ENCODE measurements around the gene RPTOR. TPM values are rescaled to one million over a fixed set of nuclear protein-coding genes. Genes with fewer than 3 reads are reported as not detected.

Gene RPTOR
- total and polyA plus RNA-seq, 12 donors = 7.9 to 30.3 (median 25.6) TPM

DNA sequence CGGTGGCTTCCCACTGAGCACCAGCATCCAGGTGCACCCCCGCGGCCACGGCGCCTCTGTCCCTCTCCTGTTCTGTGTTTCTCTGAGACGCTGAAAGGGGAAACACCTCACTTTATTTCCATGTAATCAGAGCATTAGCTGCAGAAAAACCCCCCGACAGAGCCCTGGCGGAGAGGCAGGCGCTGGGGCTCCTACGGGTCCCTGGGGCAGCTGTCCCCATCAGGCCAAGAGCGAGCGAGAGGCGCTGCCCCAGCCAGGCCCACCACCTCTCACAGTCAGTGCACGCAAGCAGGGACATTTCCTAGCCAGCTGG lies 419.9 kb downstream of the RPTOR start:
- WGBS, 2 donors = 91 to 94% methylated on average over 14 of the region's 14 CpGs
- no peak overlapping the region for H3K27ac ChIP-seq
- H3K36me3 ChIP-seq = peaks cover 0 to 30% (median 6%) of the 10 kb centered on the region in 9 donors
- no peaks in the 10 kb centered on the region for H3K9me3 ChIP-seq
- H3K4me1 ChIP-seq = peaks cover 7 to 29% (median 24%) of the 10 kb centered on the region in 9 donors
- intact Hi-C loops (cut with DNase I) = loop anchor here in 1 of 10 donors (5.0 kb wide), 1 partner anchor 527 kb away; no protein-coding TSS in a partner anchor
- DNase-seq (no peak), ATAC-seq (no peak)
- TF ChIP-seq, protein P1, sequence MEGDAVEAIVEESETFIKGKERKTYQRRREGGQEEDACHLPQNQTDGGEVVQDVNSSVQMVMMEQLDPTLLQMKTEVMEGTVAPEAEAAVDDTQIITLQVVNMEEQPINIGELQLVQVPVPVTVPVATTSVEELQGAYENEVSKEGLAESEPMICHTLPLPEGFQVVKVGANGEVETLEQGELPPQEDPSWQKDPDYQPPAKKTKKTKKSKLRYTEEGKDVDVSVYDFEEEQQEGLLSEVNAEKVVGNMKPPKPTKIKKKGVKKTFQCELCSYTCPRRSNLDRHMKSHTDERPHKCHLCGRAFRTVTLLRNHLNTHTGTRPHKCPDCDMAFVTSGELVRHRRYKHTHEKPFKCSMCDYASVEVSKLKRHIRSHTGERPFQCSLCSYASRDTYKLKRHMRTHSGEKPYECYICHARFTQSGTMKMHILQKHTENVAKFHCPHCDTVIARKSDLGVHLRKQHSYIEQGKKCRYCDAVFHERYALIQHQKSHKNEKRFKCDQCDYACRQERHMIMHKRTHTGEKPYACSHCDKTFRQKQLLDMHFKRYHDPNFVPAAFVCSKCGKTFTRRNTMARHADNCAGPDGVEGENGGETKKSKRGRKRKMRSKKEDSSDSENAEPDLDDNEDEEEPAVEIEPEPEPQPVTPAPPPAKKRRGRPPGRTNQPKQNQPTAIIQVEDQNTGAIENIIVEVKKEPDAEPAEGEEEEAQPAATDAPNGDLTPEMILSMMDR (IDR thresholded peaks at IDR 0.05) = no peak
- no peak overlapping the region for H3K4me3 ChIP-seq
- H3K27me3 ChIP-seq = no peaks in the 10 kb centered on the region

DNA sequence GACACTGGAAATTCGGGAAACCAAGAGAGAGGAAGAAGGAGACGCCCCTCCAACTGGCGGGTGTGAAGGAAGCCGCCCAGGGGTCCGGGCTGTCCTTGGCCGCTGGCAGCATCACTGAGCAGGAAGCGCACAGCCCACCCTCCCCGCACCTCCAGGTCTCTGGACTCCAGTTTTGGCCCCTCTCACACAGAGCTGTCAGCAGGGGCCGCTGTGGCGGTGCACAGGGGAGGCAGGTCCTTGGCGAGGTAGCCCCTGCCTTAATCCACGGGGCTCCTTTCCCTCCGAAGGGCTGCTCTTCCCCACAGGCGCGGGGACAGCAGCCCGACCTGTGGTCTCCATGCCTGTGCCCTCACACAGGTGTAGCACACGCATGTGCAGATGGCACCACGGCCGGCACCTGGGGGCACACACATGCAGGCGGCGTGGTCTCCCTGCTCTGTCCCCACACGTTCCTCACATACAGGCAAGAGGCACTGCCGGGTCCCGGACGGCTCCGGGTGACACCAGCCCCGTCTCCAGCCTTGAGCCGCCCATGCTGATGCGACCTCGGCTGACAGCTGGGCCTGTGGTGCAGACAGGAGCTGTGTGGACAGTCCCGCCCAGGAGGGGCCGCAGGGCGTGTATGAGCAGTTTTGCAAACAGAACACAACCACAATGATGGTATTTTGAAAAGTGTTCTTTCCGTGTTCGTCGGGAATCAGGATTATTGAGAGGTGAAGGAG lies 420.4 kb downstream of the RPTOR start:
- no peak overlapping the region for H3K27ac ChIP-seq
- DNase-seq (no peak), ATAC-seq (no peak)
- WGBS, 2 donors = 91 to 94% methylated on average over 36 of the region's 36 CpGs
- intact Hi-C loops (cut with DNase I) = loop anchor here in 2 of 10 donors (5.0 kb wide), 2 partner anchors 103 to 528 kb away; no protein-coding TSS in a partner anchor
- TF ChIP-seq, protein P1 (IDR thresholded peaks at IDR 0.05) = no peak
- peaks cover 8 to 29% (median 24%) of the 10 kb centered on the region in 9 donors for H3K4me1 ChIP-seq
- H3K4me3 ChIP-seq = no peak overlapping the region
- H3K9me3 ChIP-seq = no peaks in the 10 kb centered on the region
- H3K36me3 ChIP-seq = peaks cover 0 to 30% (median 6%) of the 10 kb centered on the region in 9 donors
- peaks cover 0 to 4% (median 0%) of the 10 kb centered on the region in 7 donors for H3K27me3 ChIP-seq

DNA sequence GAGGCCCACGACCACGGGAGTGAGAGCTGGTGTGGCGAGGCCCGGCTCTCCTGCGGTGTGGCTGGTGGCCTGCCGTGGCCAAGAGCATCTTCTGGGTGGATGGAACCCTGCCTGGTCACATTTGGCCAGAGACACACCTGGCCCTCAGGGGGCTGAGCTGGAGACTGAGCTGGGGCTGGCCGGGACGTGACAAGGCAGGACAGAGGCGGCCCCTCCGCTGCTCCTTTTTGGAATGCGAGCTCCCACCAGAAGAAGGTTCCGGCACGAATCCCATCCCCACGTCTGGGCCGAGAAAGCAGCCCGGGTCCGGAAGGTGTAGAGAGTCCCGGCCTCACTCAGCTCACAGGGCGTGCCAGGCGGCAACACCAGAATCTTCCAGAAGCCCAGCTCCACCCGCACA lies 421.0 kb downstream of the RPTOR start:
- Histone ChIP-seq H3K4me1 (peaks cover 4 to 29% (median 23%) of the 10 kb centered on the region in 9 donors), H3K27ac (no peak overlapping the region), H3K27me3 (peaks cover 0 to 10% (median 0%) of the 10 kb centered on the region in 7 donors), H3K36me3 (peaks cover 0 to 30% (median 6%) of the 10 kb centered on the region in 9 donors), H3K4me3 (no peak overlapping the region), H3K9me3 (no peaks in the 10 kb centered on the region)
- ATAC-seq (no peak), DNase-seq (no peak)
- TF ChIP-seq, protein P1 (IDR thresholded peaks at IDR 0.05) = no peak
- intact Hi-C loops (cut with DNase I) = loop anchor here in 1 of 10 donors (5.0 kb wide), 1 partner anchor 103 kb away; no protein-coding TSS in a partner anchor
- WGBS, 2 donors = 92 to 97% methylated on average over 21 of the region's 21 CpGs

DNA sequence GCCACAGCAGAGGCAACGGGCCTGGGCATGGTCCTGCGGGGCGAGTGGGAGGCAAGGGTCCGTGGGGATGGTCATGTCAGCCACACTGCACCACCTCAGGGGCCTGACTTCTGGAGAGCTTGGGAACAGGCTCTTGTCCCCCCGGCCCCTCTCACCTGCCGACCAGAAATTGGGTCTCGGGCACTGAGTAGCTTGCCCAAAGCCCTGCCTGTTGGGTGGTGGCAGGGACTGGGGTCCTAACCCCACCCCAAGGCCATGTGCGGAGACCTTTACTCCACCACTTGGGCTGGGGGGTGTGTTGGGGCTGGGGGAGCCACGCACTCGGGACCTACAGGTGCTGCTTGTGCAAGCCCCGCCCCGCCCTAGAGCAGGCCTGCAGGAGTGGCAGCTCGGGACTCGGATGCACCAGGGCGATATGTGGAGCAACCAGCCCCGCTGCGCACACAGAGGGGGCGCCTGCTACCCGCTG lies 422.8 kb downstream of the RPTOR start:
- no peaks in the 10 kb centered on the region for H3K9me3 ChIP-seq
- no peak overlapping the region for H3K27ac ChIP-seq
- DNase-seq = no peak
- intact Hi-C loops (cut with DNase I) = loop anchor here in 1 of 10 donors (5.0 kb wide), 1 partner anchor 105 kb away; no protein-coding TSS in a partner anchor
- H3K27me3 ChIP-seq = peaks cover 0 to 28% (median 13%) of the 10 kb centered on the region in 7 donors
- peaks cover 4 to 27% (median 20%) of the 10 kb centered on the region in 9 donors for H3K4me1 ChIP-seq
- ATAC-seq = no peak
- no peak overlapping the region for H3K4me3 ChIP-seq
- TF ChIP-seq, protein P1 (IDR thresholded peaks at IDR 0.05) = no peak
- H3K36me3 ChIP-seq = peaks cover 0 to 28% (median 6%) of the 10 kb centered on the region in 9 donors
- WGBS, 2 donors = 92 to 93% methylated on average over 19 of the region's 19 CpGs
